Measurements from ENCODE around the gene ESRRG. TPM values are rescaled to one million over a fixed set of nuclear protein-coding genes. Genes with fewer than 3 reads are reported as not detected.

ESRRG gene
- total and polyA plus RNA-seq, 12 donors = 3.8 to 49.5 (median 35.9) TPM

DNA sequence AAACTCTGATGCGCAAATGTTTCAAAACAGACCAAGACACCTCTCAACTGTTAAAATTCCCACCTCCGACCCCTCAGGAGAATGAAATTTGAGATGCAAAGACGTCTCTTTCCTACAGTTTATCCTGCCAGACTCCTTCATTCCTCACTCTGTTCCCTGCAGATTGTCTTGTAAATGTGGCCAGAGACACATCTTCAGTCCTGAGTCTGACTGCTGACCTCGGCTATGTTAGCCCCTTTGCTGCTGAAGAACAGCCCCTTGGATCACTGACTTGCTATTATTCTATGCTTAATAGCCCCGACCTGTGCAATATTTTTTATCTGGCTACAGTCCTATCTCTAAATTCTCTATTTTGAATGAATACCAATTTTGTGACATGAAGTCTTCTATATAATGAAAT lies 16.6 kb upstream of the ESRRG start:
- H3K36me3 ChIP-seq = no peaks in the 10 kb centered on the region
- H3K9me3 ChIP-seq = no peaks in the 10 kb centered on the region
- intact Hi-C loops (cut with DNase I) = loop anchor here in 3 of 10 donors (5.0 to 10.0 kb wide), 3 partner anchors 155 to 595 kb away; no protein-coding TSS in a partner anchor
- ATAC-seq (no peak), DNase-seq (no peak)
- TF ChIP-seq, protein P1, sequence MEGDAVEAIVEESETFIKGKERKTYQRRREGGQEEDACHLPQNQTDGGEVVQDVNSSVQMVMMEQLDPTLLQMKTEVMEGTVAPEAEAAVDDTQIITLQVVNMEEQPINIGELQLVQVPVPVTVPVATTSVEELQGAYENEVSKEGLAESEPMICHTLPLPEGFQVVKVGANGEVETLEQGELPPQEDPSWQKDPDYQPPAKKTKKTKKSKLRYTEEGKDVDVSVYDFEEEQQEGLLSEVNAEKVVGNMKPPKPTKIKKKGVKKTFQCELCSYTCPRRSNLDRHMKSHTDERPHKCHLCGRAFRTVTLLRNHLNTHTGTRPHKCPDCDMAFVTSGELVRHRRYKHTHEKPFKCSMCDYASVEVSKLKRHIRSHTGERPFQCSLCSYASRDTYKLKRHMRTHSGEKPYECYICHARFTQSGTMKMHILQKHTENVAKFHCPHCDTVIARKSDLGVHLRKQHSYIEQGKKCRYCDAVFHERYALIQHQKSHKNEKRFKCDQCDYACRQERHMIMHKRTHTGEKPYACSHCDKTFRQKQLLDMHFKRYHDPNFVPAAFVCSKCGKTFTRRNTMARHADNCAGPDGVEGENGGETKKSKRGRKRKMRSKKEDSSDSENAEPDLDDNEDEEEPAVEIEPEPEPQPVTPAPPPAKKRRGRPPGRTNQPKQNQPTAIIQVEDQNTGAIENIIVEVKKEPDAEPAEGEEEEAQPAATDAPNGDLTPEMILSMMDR (IDR thresholded peaks at IDR 0.05) = no peak
- H3K4me3 ChIP-seq = no peak overlapping the region
- H3K27ac ChIP-seq = no peak overlapping the region
- 35 to 42% methylated on average over 5 of the region's 5 CpGs for WGBS, 2 donors
- no peaks in the 10 kb centered on the region for H3K27me3 ChIP-seq
- H3K4me1 ChIP-seq = peaks cover 0 to 4% (median 0%) of the 10 kb centered on the region in 9 donors

DNA sequence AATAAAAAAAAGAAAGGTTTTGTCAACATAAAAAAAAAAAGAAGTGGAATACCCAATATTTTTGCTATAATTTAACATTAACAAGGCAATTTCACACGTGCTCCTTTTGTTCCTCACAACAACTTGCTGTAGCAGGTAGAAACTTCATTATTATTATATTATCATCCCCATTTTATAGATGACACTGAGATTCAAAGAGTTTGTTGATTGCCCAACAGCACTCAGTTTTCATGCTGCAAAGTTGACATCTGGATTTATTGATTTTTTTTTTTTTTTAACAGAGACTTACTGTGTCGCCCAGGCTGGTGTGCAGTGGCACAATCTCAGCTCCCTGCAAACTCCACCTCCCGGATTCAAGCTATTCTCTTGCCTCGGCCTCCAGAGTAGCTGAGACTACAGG lies 8.9 kb upstream of the ESRRG start:
- no peaks in the 10 kb centered on the region for H3K36me3 ChIP-seq
- intact Hi-C loops (cut with DNase I) = no loop called here
- H3K9me3 ChIP-seq = no peaks in the 10 kb centered on the region
- DNase-seq (no peak), ATAC-seq (no peak)
- no peak overlapping the region for H3K4me3 ChIP-seq
- TF ChIP-seq, protein P1 (IDR thresholded peaks at IDR 0.05) = no peak
- 91 to 93% methylated on average over 4 of the region's 4 CpGs for WGBS, 2 donors
- no peak overlapping the region for H3K27ac ChIP-seq
- H3K27me3 ChIP-seq = no peaks in the 10 kb centered on the region
- no peaks in the 10 kb centered on the region for H3K4me1 ChIP-seq

DNA sequence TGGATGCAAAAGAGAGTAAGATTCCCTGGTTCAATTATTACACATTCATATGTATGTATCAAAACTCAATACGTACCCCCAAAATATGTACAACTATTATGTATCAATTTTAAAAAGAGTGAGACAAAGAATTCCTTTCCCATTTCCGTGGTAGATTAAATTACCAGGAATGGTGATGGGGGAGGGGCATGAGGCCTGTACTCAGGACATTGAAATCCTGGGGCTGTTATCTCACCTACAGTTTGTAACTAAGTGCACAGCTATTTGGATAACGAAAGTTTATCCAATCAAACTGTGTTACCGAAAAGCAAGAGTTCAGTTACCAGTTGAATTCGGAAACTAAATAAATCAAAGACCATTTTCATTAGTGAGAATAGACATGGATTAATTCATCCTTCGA lies 8.3 kb upstream of the ESRRG start:
- Histone ChIP-seq H3K9me3 (no peaks in the 10 kb centered on the region), H3K36me3 (no peaks in the 10 kb centered on the region), H3K4me1 (no peaks in the 10 kb centered on the region), H3K27me3 (no peaks in the 10 kb centered on the region), H3K4me3 (no peak overlapping the region), H3K27ac (no peak overlapping the region)
- no peak for DNase-seq
- ATAC-seq = no peak
- WGBS, 2 donors = 72 to 79% methylated on average over 6 of the region's 6 CpGs
- TF ChIP-seq, protein P1 (IDR thresholded peaks at IDR 0.05) = no peak
- intact Hi-C loops (cut with DNase I) = no loop called here

DNA sequence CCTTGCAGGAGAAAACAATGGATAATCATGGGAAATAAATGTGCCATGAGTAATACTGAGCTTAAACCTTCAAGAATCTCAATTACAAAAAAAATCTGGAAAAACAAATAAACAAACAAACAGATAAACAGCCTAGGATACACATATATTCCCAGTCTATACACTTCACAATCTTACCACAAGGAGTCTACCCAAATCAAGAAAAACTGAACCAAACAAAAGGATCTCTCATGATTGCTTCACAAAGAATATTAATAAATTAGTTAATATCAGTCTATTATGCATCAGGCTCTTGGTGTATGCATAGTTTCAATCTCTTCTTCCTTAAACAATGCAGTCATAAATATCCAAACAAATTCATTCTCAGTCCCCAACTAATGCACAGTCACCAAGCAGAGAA lies 3.2 kb upstream of the ESRRG start:
- no peak overlapping the region for H3K4me3 ChIP-seq
- H3K4me1 ChIP-seq = peaks cover 0 to 8% (median 0%) of the 10 kb centered on the region in 9 donors
- TF ChIP-seq, protein P1 (IDR thresholded peaks at IDR 0.05) = peak in 1 of 9 donors; percentile 8
- H3K9me3 ChIP-seq = no peaks in the 10 kb centered on the region
- intact Hi-C loops (cut with DNase I) = loop anchor here in 2 of 10 donors (10.0 kb wide), 2 partner anchors 122 to 412 kb away; no protein-coding TSS in a partner anchor
- DNase-seq (no peak), ATAC-seq (no peak)
- H3K27ac ChIP-seq = no peak overlapping the region
- no peaks in the 10 kb centered on the region for H3K36me3 ChIP-seq
- peaks cover 0 to 48% (median 28%) of the 10 kb centered on the region in 7 donors for H3K27me3 ChIP-seq
